ENCODE measurements around the gene CNOT1. TPM values are rescaled to one million over a fixed set of nuclear protein-coding genes. Genes with fewer than 3 reads are reported as not detected.

The CNOT1 gene
- 127 to 182 TPM (median 134 TPM) in 5 replicates for total RNA-seq (2022; extraction: Qiagen RNA extraction; ENCODE audit: low read depth)

GRCh38 chr16:58629733-58630640, at the start of gene CNOT1:
TSS of gene CNOT1 (minus strand) at chr16:58629826. CDS start at chr16:58599337, 30,489 bp downstream.

GRCh38 chr16:58515125-58515870, 114.3 kb downstream of the CNOT1 start, which contains the start of gene SETD6:
TSS of gene SETD6 (plus strand) at chr16:58515517. CDS start at chr16:58515538, 21 bp downstream.

GRCh38 chr16:58499615-58500351, 129.8 kb downstream of the CNOT1 start, which contains the start of gene NDRG4:
TSS of gene NDRG4 (plus strand) at chr16:58500143. CDS start at chr16:58500249, 106 bp downstream.

Other genes starting within 250 kb of the CNOT1 start
- 22.7 to 24.8 TPM (median 23.5 TPM) in 5 replicates for gene GINS3, start 237.4 kb downstream of the CNOT1 start, total RNA-seq (2022; extraction: Qiagen RNA extraction; ENCODE audit: low read depth)
- gene NDRG4, start 129.7 kb downstream of the CNOT1 start, total RNA-seq (2022; extraction: Qiagen RNA extraction; ENCODE audit: low read depth), result 25.9 to 41.4 TPM (median 29.3 TPM) in 5 replicates
- gene SETD6, start 114.3 kb downstream of the CNOT1 start, total RNA-seq (2022; extraction: Qiagen RNA extraction; ENCODE audit: low read depth), result 11.8 to 17.0 TPM (median 14.8 TPM) in 5 replicates
- gene SLC38A7, start 54.9 kb upstream of the CNOT1 start, total RNA-seq (2022; extraction: Qiagen RNA extraction; ENCODE audit: low read depth), result 17.4 to 23.4 TPM (median 18.8 TPM) in 5 replicates
- gene GOT2, start 104.5 kb upstream of the CNOT1 start, total RNA-seq (2022; extraction: Qiagen RNA extraction; ENCODE audit: low read depth), result 175 to 180 TPM (median 177 TPM) in 5 replicates

Data from A549 treated with CpdA at 1 μM for 4 hours (cell line).